Measurements from ENCODE around the gene EPO.

The EPO gene

DNA sequence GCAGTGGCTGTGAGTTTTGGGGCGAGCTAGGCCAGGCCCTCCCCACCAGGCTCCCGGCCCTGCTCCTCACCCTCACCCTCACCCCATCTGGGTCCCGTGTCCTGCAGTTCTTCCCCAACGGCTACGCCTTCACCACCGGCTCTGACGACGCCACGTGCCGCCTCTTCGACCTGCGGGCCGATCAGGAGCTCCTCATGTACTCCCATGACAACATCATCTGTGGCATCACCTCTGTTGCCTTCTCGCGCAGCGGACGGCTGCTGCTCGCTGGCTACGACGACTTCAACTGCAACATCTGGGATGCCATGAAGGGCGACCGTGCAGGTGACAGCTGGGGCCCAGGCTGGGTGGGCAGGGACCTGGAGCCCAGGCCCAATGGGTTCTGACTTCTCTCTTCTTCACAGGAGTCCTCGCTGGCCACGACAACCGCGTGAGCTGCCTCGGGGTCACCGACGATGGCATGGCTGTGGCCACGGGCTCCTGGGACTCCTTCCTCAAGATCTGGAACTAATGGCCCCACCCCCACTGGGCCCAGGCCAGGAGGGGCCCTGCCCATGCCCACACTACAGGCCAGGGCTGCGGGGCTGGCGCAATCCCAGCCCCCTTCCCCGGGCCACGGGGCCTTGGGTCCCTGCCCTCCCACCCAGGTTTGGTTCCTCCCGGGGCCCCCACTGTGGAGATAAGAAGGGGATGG, 41.8 kb upstream of the EPO start:
- Histone ChIP-seq H3K4me3 (ENCODE audit: low read depth in 1 of 2, low read length in 1 of 2) (peak overlapping the region in 1 of 2 experiments; percentile 18), H3K4me1 (ENCODE audit: control insufficient read depth in 1 of 2, insufficient read depth in 1 of 2, low read depth in 1 of 2, low read length in 1 of 2) (peaks cover 43 to 53% of the 10 kb centered on the region in 2 experiments), H3K9me3 (peaks cover 6% of the 10 kb centered on the region), H3K27me3 (no peaks in the 10 kb centered on the region), H3K36me3 (peaks cover 76% of the 10 kb centered on the region), H3K27ac (peak overlapping the region; percentile 100)
- TF ChIP-seq, protein P1, sequence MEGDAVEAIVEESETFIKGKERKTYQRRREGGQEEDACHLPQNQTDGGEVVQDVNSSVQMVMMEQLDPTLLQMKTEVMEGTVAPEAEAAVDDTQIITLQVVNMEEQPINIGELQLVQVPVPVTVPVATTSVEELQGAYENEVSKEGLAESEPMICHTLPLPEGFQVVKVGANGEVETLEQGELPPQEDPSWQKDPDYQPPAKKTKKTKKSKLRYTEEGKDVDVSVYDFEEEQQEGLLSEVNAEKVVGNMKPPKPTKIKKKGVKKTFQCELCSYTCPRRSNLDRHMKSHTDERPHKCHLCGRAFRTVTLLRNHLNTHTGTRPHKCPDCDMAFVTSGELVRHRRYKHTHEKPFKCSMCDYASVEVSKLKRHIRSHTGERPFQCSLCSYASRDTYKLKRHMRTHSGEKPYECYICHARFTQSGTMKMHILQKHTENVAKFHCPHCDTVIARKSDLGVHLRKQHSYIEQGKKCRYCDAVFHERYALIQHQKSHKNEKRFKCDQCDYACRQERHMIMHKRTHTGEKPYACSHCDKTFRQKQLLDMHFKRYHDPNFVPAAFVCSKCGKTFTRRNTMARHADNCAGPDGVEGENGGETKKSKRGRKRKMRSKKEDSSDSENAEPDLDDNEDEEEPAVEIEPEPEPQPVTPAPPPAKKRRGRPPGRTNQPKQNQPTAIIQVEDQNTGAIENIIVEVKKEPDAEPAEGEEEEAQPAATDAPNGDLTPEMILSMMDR (IDR thresholded peaks at IDR 0.05) = no peak

DNA sequence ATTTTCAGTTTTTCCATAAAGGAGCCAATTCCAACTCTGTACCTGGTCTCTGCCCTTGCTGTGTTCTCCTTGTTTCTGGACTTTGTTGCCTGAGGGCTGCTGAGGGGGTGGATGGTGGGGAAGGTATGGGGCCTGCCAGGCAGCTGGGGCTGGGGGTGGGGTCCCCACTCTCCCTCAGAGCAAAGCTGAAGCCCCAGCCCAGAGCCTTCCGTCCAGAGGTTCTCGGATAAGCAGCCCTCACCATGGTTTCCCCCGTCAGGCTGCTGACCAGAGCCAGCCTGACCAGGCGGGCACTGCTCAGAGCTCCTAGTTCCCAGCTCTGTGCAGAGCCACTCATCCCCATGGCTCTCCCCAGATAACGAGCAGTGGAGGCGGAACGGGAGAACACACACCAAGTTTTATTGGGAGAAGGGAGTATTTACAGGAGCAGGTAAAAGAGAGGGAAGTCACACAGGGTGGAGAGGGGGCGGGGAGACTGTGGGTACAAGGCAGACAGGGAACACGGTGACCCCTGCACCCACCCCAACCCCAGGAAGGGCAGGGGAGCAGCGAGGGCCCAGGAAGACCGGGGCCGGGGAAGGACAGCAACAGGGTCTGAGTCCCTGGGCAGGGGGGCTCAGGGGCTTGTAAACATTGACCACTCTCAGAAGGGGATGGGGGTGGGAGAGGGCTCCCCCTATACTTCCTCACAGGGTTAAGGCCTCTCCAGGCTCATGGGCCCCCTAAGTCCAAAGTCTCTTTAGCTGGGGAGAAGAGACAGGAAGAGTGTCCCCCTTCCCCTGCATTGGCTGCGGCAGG, 40.9 kb upstream of the EPO start:
- Histone ChIP-seq H3K27ac (peak overlapping the region; percentile 100), H3K4me1 (ENCODE audit: control insufficient read depth in 1 of 2, insufficient read depth in 1 of 2, low read depth in 1 of 2, low read length in 1 of 2) (peaks cover 43 to 53% of the 10 kb centered on the region in 2 experiments), H3K27me3 (no peaks in the 10 kb centered on the region), H3K36me3 (peaks cover 84% of the 10 kb centered on the region), H3K4me3 (ENCODE audit: low read depth in 1 of 2, low read length in 1 of 2) (peak overlapping the region in 1 of 2 experiments; percentile 18), H3K9me3 (peaks cover 6% of the 10 kb centered on the region)
- TF ChIP-seq, protein P1 (IDR thresholded peaks at IDR 0.05) = no peak

DNA sequence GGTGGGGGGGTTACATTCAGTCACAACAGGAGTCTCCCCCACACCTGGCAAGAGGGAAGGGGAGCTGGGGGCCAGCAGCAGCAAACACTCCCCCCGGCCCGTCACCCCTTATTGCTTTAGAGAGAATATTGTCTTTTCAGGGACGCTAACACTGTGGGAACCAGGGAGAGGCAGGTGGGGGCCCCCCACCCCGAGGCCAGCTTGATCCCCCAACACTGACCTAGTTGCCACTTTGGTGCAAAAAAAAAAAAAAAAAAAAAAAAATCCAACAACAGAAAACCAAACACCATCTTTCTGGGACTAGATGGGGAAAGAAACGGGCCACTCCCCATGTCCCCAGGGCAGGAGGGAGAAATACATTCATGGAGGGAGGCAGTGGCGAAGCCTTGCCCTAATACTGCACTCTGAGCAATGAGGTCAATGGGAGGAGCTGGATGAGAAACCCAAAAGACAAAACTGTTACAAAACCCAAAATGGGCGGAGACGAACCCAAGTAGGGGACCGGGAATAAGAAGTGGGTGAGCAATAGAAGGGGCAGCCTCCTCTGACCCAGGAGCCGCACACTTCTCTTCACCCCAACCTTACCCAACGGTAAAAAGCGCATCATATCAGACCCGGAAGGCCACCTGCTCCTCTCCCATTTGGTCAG, 40.2 kb upstream of the EPO start:
- Histone ChIP-seq H3K27ac (peak overlapping the region; percentile 100), H3K4me1 (ENCODE audit: control insufficient read depth in 1 of 2, insufficient read depth in 1 of 2, low read depth in 1 of 2, low read length in 1 of 2) (peaks cover 43 to 53% of the 10 kb centered on the region in 2 experiments), H3K36me3 (peaks cover 92% of the 10 kb centered on the region), H3K9me3 (peaks cover 6% of the 10 kb centered on the region), H3K4me3 (ENCODE audit: low read depth in 1 of 2, low read length in 1 of 2) (no peak overlapping the region), H3K27me3 (no peaks in the 10 kb centered on the region)
- TF ChIP-seq, protein P1 (IDR thresholded peaks at IDR 0.05) = no peak

DNA sequence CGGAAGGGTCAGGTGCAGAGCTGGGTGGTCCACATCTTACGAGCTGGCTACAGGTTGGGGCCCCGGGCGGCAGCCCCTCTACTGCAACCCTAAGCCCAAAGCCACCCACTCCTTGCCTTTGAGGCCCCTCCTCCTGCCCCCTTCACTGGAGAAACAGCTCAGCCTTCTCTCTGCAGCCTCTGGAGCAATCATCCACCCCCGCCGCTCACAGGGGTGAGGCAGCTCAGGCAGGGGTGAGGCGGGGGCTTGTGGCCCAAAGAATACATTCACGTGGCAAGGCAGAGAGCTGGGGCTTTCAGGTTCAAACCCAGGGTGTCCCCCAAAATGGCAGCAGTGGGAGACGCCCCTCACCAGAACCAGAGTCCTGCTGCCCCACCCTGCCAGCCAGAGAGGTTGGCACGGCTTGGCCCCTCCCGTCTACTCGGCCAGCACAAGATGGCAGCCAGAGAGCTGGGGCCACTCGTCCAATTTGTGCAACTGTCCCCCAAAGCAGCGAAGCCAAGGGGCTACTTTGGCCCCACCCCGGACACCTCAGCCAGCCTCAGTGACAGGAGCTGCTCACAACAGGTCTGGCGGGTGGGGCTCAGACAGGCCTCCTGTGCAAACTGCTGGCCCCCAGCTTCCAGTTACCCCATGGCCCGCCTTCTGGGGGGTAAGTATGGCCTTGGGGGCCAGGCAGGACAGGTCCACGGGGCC, 39.5 kb upstream of the EPO start:
- H3K9me3 ChIP-seq = peaks cover 6% of the 10 kb centered on the region
- H3K4me3 ChIP-seq (ENCODE audit: low read depth in 1 of 2, low read length in 1 of 2) = no peak overlapping the region
- no peaks in the 10 kb centered on the region for H3K27me3 ChIP-seq
- H3K4me1 ChIP-seq (ENCODE audit: control insufficient read depth in 1 of 2, insufficient read depth in 1 of 2, low read depth in 1 of 2, low read length in 1 of 2) = peaks cover 43 to 50% of the 10 kb centered on the region in 2 experiments
- TF ChIP-seq, protein P1 (IDR thresholded peaks at IDR 0.05) = no peak
- H3K36me3 ChIP-seq = peaks cover 98% of the 10 kb centered on the region
- H3K27ac ChIP-seq = peak overlapping the region; percentile 100

Measured in neutrophil (primary cell).